ENCODE results near the gene PPFIA4.
A peak's percentile ranks its signal among the peaks of the same experiment; 100 is the strongest.

GRCh38 chr1:202998836-202999750 is 27.2 kb upstream of the PPFIA4 start:
- peak; percentile 97 for TF ChIP-seq CTCF (conservative IDR thresholded peaks at IDR 0.05; ENCODE audit: low read depth, low read length)
- no peak for TF ChIP-seq EZH2 (IDR thresholded peaks at IDR 0.05; ENCODE audit: low read length, unreplicated experiment)

All from PC-3 (cell line).